IPS DF 6.9 (cell line): ENCODE measurements around the gene KCTD3.

Experiments
- DNase-seq: peaks from one replicate; pipeline ENCODE4 v3.0.0-alpha.2; 2013; ENCODE audit warnings: low read depth, low spot score
- H3K27ac ChIP-seq: one replicate; pipeline ENCODE4 v1.5.1; 2013; ENCODE audit warnings: low read length, control low read depth
- H3K27me3 ChIP-seq: 2 replicates; pipeline ENCODE4 v1.6.1; 2013; ENCODE audit warnings: mild to moderate bottlenecking, low read length; ENCODE audit not compliant: control insufficient read depth, insufficient read depth
- H3K36me3 ChIP-seq: 2 replicates; pipeline ENCODE4 v1.6.1; 2013; ENCODE audit warnings: low read length; ENCODE audit not compliant: control insufficient read depth, insufficient read depth
- H3K4me1 ChIP-seq: 2 replicates; pipeline ENCODE4 v1.6.1; 2013; ENCODE audit warnings: low read length; ENCODE audit not compliant: control insufficient read depth, insufficient read depth
- H3K4me3 ChIP-seq: 2 replicates; pipeline ENCODE4 v1.5.1; 2013; ENCODE audit warnings: mild to moderate bottlenecking, low read length
- H3K9me3 ChIP-seq: 2 replicates; pipeline ENCODE4 v1.6.1; 2013; ENCODE audit warnings: low read length, inconsistent platforms; ENCODE audit not compliant: control insufficient read depth, insufficient read depth
- WGBS: extraction: QIAGEN DNeasy Blood & Tissue Kit; methylation state at CpG from one replicate; pipeline ENCODE4 v1.1.7; 2013; ENCODE audit warnings: mixed read lengths, missing lambda C conversion rate; ENCODE audit not compliant: insufficient read length, insufficient coverage; 5-methylcytosine and 5-hydroxymethylcytosine counted together

The KCTD3 gene

DNA sequence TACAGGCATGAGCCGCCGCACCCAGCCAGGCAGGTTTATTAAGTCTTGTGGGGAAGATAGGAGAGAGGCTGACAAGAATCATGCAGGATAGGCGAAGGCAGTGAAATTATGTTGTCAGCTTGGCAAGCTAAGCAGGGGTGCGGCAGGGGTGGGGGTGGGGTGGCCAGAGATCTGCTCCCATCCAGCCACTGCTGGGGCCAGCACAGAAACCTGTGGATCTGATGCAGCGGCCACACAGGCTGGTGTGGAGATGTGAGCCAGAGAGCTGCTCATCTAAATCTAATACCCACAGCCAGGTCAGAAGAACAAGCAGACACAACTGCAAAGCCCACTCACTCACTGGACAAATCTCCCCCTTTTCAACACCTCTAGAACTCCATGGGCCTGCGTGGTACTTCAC is 68.7 kb downstream of the KCTD3 start:
- H3K9me3 ChIP-seq: no peaks in the 10 kb centered on the region
- WGBS: no CpG with 5 or more reads among the region's 6 CpGs
- no peak for DNase-seq
- H3K36me3 ChIP-seq: no peaks in the 10 kb centered on the region
- H3K4me3 ChIP-seq: no peak overlapping the region
- H3K27me3 ChIP-seq: no peaks in the 10 kb centered on the region
- peaks cover 1% of the 10 kb centered on the region; the same call in 1 of the 2 replicates for H3K4me1 ChIP-seq
- no peak overlapping the region for H3K27ac ChIP-seq

DNA sequence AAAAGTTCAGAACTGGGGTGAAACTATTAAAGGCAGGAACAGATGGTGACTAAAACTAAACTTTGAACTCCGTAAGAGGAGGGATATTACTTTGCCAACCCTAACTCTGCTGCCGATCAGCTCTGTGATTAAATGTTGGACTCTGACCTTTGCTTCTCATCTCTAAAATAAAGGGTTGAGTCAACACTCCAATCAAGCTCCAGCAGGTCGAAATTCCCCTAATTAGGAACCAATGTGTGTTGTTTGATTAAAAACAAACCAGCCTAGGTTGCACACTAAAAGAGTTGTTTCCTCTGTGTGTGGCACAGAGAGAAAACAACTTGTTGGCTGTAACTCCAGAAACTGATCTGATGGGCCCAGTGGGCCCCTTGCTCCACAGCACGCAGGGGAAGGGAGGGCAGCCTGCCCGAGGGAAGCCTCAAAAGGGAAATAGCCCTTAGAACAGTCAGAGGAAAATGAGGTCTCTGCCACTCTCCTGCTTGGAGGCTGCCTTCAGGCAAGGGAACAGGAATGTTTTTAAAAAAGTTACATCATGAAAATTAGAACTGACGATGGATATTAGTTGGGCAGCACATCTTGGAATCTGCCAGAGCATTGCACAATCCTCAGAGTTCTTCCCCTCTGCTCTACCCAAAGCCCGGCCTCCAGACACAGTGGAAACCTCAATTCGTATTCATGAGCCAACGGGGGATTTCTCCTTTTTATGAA is 69.3 kb downstream of the KCTD3 start:
- WGBS: no CpG with 5 or more reads among the region's 9 CpGs
- Histone ChIP-seq H3K36me3 (no peaks in the 10 kb centered on the region), H3K9me3 (no peaks in the 10 kb centered on the region), H3K4me3 (no peak overlapping the region), H3K27me3 (no peaks in the 10 kb centered on the region), H3K4me1 (peaks cover 1% of the 10 kb centered on the region; the same call in 1 of the 2 replicates), H3K27ac (no peak overlapping the region)
- DNase-seq: no peak

DNA sequence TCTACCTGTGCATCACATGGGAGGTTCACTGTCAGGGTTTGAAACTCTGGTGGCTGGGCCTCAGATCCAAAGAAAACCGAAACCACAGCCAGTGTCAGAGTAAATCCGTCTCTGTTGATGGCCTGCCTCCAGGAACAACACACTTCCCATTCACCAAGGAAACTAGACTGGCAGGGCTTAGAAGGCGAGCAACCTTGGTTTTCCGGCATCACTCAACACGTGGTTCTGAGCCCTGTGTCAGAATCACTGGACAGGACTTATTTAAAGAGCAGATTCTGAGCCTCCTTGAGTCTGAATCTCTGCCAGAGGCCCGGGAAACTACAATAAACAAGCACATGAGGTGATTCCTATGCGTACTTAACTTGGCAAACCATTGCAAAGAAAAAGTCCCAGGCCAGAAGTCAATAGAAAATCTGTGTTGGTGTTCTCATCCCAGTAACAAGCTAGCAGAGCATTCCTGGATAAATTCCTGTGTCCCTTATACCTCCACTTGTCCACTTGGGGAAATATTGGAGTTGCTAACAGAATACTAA is 70.0 kb downstream of the KCTD3 start:
- H3K9me3 ChIP-seq: no peaks in the 10 kb centered on the region
- H3K27ac ChIP-seq: no peak overlapping the region
- H3K4me1 ChIP-seq: peaks cover 1% of the 10 kb centered on the region; the same call in 1 of the 2 replicates
- H3K4me3 ChIP-seq: no peak overlapping the region
- no peaks in the 10 kb centered on the region for H3K36me3 ChIP-seq
- WGBS: no CpG with 5 or more reads among the region's 7 CpGs
- DNase-seq: no peak
- H3K27me3 ChIP-seq: no peaks in the 10 kb centered on the region

DNA sequence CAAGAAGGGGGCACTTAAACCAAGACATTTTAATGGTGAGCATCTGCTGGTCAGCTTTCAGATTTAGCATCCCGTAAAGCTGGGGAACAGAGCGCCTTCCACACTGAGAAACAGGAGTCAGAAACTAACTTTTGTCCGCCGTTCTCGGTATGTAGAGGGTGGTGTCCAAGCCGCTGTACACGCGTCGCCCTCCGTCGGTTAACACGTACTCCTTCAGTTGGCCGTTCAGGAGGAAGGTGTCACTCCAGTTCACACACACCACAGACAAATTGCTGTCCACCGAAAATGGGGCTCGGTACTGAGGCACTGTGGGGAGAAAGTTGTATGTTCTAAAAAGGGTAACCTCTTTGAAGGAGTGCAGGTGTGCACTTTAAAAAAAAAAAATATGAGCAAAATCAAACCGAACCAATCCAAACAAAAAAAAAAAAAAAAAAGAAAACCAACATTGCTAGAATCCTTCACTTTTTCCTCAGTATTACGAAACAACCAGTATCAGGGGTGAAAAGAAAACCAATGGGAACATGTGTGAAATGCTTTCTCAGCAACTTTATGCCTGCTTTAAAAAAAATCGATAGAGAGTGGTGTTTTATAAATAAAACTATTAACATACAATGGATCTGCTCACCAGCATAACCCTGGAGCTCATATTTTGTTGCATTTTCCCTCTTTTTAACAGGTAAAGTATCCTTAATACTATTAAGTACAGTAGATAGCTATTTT is 73.5 kb downstream of the KCTD3 start:
- Histone ChIP-seq H3K27me3 (no peaks in the 10 kb centered on the region), H3K9me3 (no peaks in the 10 kb centered on the region), H3K27ac (no peak overlapping the region), H3K4me1 (peaks cover 1% of the 10 kb centered on the region; the same call in 1 of the 2 replicates), H3K36me3 (no peaks in the 10 kb centered on the region), H3K4me3 (no peak overlapping the region)
- no CpG with 5 or more reads among the region's 18 CpGs for WGBS
- DNase-seq: no peak

DNA sequence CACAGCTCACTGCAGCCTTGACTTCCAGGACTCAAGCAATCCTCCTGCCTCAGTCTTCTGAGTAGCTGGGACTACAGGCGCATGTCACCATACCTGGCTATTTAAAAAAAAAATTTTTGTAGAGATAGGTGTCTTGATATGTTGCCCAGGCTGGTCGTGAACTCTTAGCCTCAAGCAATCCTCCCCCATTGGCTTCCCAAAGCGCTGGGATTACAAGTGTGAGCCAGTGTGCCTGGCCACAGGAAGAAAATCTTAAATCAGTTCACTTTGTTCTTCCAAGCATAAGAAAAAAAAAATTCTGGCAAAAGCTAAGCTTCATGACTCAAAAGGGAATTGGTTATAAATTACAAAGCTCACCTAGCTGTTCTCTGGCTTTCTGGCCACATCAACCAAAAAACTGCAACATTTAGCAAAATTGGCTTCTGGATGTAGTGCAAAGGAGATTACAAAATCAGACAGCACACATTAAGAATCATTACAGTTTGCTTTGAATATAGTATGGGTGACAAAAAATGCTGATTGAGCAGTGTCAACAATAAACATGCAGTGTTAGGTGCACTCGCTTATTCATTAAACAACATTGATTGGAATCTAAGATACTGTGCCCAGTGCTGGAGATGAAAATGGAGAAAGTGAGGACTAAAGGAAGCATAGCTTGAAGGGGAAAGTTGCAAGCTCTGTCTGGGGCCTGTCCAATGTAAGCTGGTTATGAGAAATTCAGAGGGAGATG is 76.7 kb downstream of the KCTD3 start:
- H3K27me3 ChIP-seq: no peaks in the 10 kb centered on the region
- no peak for DNase-seq
- no peak overlapping the region for H3K4me3 ChIP-seq
- no CpG with 5 or more reads among the region's 4 CpGs for WGBS
- H3K9me3 ChIP-seq: no peaks in the 10 kb centered on the region
- no peaks in the 10 kb centered on the region for H3K36me3 ChIP-seq
- H3K27ac ChIP-seq: no peak overlapping the region
- peaks cover 4% of the 10 kb centered on the region for H3K4me1 ChIP-seq

DNA sequence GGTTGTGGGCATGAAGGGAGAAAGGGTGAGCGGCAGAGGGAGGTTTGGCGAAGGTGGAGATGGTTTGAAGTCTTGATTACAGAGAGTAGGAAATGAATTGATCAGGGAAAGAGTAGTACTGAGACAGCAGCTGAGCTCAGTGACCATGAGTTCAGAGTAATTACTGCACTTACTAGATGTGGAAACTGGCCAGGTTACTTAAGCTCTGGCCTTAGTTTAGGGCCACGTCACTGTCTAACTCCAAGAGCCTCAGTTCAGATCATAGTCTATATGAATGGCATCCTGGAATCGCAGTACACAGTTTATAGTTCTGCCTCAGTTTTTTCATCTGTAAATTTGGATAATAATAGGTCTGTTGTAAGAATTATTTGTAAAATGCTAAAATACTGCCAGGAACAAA is 78.1 kb downstream of the KCTD3 start:
- no peak overlapping the region for H3K27ac ChIP-seq
- H3K9me3 ChIP-seq: no peaks in the 10 kb centered on the region
- H3K4me1 ChIP-seq: peaks cover 4% of the 10 kb centered on the region
- 100% methylated on average over 2 of the region's 4 CpGs for WGBS
- H3K27me3 ChIP-seq: no peaks in the 10 kb centered on the region
- no peaks in the 10 kb centered on the region for H3K36me3 ChIP-seq
- H3K4me3 ChIP-seq: no peak overlapping the region
- DNase-seq: no peak

DNA sequence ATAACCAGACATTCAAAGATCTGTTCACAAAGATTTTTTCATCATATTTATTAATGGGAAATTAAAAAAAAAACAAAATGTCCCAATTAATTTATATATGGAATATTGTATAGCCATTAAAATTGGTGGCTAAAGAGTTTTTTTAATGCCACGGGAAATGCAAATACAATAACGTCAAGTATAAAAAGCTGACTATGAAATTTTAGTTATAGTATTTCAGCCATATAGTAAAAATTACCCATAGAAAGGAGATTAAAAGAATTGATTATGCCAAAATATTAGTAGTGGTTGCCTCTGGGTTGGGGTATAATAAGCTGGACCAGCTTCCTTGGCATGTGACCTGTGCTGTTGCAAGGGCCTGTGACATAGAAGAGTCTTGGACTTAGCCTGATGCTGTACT is 78.8 kb downstream of the KCTD3 start:
- H3K4me3 ChIP-seq: no peak overlapping the region
- H3K27ac ChIP-seq: no peak overlapping the region
- no peaks in the 10 kb centered on the region for H3K27me3 ChIP-seq
- peaks cover 6% of the 10 kb centered on the region for H3K4me1 ChIP-seq
- no peaks in the 10 kb centered on the region for H3K9me3 ChIP-seq
- H3K36me3 ChIP-seq: no peaks in the 10 kb centered on the region
- no CpG with 5 or more reads among the region's 2 CpGs for WGBS
- no peak for DNase-seq

DNA sequence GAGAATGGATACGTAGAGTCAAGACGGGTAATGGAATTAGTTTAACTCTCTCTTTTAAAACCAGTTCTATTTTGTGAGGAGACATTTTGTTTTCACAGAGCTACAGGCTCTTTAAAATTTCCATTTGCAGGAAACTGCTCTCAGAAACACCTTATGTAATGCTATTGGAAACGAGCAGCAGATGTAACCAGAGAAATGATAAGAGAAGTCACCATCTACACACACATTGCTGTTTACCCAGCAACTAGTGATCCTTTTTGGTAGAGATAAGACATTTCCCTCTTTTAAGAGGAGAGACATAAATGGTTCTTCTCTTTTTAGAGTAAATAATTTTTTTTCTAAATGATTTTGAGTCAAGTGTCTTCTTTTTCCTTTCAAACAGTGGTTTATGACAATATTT is 80.6 kb downstream of the KCTD3 start:
- DNase-seq: no peak
- H3K4me1 ChIP-seq: peaks cover 6% of the 10 kb centered on the region

DNA sequence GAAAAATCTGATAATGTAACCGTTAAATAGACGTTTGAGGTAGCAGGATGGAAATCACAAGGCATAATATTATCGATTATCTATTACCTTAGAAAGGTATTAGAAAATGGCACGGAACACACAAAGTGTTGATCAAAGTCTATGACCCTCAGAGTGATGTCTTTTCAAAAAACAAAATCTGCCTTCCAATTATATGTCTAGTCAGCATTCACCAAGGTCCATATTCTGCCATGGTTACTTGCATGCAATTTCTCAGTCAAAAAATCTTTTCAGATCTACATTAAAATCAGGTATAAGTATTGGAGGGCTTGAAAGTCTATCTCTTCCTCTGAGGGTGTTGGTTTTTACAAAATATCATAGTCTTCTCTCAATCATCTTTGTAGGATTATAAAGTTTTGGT is 81.9 kb downstream of the KCTD3 start:
- H3K27ac ChIP-seq: no peak overlapping the region
- no peaks in the 10 kb centered on the region for H3K9me3 ChIP-seq
- H3K27me3 ChIP-seq: no peaks in the 10 kb centered on the region
- no peak overlapping the region for H3K4me3 ChIP-seq
- peaks cover 6% of the 10 kb centered on the region for H3K4me1 ChIP-seq
- no peak for DNase-seq
- no CpG with 5 or more reads among the region's 4 CpGs for WGBS
- H3K36me3 ChIP-seq: no peaks in the 10 kb centered on the region

More for the DNA sequence above, 80.6 kb downstream of the KCTD3 start:
- WGBS: no CpG with 5 or more reads among the region's 3 CpGs
- H3K9me3 ChIP-seq: no peaks in the 10 kb centered on the region
- H3K27me3 ChIP-seq: no peaks in the 10 kb centered on the region
- H3K4me3 ChIP-seq: no peak overlapping the region
- no peak overlapping the region for H3K27ac ChIP-seq
- H3K36me3 ChIP-seq: no peaks in the 10 kb centered on the region

DNA sequence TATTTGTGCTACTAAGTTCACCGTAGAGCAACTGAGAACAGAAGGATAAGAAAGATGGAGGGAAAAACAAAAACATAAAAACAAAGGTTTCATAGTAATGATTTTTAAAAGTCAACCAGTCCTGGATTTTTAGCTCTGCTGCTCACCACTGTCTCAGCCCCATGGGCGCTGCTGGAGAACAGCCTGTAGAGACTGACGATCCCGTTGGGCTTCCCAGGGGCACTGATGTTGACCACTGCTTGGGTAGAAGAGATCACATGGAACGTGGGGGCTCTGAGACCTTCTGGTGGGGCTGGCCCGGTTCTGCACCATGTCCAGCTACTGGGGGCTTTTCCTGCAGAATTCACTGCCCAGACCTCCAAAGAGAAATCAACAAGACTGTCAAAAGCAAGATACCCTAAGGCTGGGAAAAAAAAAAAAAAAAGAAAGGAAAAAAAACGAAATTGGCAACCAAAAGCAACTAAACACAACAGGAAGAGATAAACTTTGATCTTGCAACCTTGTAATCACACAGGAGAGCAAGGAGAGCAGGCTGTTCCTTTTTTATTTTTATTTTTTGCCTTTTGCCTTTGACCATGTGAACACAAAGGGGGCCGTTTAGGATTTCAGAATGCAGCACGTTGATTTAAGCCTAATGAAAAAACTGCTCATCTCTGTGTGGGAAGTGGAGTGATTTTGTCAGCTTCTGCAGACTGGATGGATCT is 83.5 kb downstream of the KCTD3 start:
- no peaks in the 10 kb centered on the region for H3K27me3 ChIP-seq
- no peak overlapping the region for H3K27ac ChIP-seq
- no peak overlapping the region for H3K4me3 ChIP-seq
- no peaks in the 10 kb centered on the region for H3K9me3 ChIP-seq
- no peak for DNase-seq
- no peaks in the 10 kb centered on the region for H3K36me3 ChIP-seq
- no CpG with 5 or more reads among the region's 9 CpGs for WGBS
- H3K4me1 ChIP-seq: peaks cover 6% of the 10 kb centered on the region
